Fibroblast of lung (primary cell): ENCODE measurements around the gene CNTNAP5.

Source experiments
- CTCF ChIP-seq, 2 donors: IDR thresholded peaks in 1 of 2; conservative IDR thresholded peaks in 1 of 2; 1 replicate in 1 of 2; 2 replicates in 1 of 2; pipeline ENCODE4 v1.5.1; 2011 to 2012; ENCODE audit warnings: low read length in 2 of 2, control low read depth in 1 of 2, inconsistent platforms in 1 of 2, low read depth in 1 of 2, mild to moderate bottlenecking in 1 of 2
- EZH2 ChIP-seq: IDR thresholded peaks from 2 replicates; pipeline ENCODE4 v1.5.1; 2012; ENCODE audit warnings: low read length, control low read depth, mild to moderate bottlenecking; ENCODE audit errors: missing control alignments

- TF ChIP-seq CTCF (conservative IDR thresholded peaks at IDR 0.05 in 1 of 2, IDR thresholded peaks at IDR 0.05 in 1 of 2; ENCODE audit: low read depth in 1 of 2, low read length in 2 of 2) (no peak), EZH2 (no peak)
These were observed 457.0 kb downstream of the CNTNAP5 start for GRCh38 chr2:124482044-124482443.
